Measurements from ENCODE around the gene FHIP1B. TPM values are rescaled to one million over a fixed set of nuclear protein-coding genes. Genes with fewer than 3 reads are reported as not detected.

FHIP1B gene
- total RNA-seq, 2 experiments from 2014 or later: 20.1 to 21.2 TPM

- H3K79me2 ChIP-seq (ENCODE audit: insufficient read depth, low read depth, low read length): no peaks in the 10 kb centered on the region
- no peak overlapping the region for H3K4me2 ChIP-seq (ENCODE audit: low read length)
- no peak overlapping the region for H3K4me3 ChIP-seq (ENCODE audit: low read depth, low read length, poor library complexity, severe bottlenecking)
- POLR2A ChIA-PET: interaction anchor here (0.5 to 0.8 kb wide), 2 partner anchors 16 to 152 kb away, joined by 3 read pairs; no protein-coding TSS in a partner anchor
- intact Hi-C loops (cut with micrococcal nuclease; ENCODE audit: unreplicated experiment): no loop called here
- H3K9me2 ChIP-seq (ENCODE audit: insufficient read depth, low read length): no peaks in the 10 kb centered on the region
- no peaks in the 10 kb centered on the region for H4K20me1 ChIP-seq (ENCODE audit: insufficient read depth, low read length)
- DNase-seq (ENCODE audit: low spot score): no peak
- CTCF ChIA-PET (ENCODE audit: unreplicated experiment): no interaction called here
- no peaks in the 10 kb centered on the region for H3K36me3 ChIP-seq (ENCODE audit: insufficient read depth, low read length)
- TF ChIP-seq, protein P1, sequence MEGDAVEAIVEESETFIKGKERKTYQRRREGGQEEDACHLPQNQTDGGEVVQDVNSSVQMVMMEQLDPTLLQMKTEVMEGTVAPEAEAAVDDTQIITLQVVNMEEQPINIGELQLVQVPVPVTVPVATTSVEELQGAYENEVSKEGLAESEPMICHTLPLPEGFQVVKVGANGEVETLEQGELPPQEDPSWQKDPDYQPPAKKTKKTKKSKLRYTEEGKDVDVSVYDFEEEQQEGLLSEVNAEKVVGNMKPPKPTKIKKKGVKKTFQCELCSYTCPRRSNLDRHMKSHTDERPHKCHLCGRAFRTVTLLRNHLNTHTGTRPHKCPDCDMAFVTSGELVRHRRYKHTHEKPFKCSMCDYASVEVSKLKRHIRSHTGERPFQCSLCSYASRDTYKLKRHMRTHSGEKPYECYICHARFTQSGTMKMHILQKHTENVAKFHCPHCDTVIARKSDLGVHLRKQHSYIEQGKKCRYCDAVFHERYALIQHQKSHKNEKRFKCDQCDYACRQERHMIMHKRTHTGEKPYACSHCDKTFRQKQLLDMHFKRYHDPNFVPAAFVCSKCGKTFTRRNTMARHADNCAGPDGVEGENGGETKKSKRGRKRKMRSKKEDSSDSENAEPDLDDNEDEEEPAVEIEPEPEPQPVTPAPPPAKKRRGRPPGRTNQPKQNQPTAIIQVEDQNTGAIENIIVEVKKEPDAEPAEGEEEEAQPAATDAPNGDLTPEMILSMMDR (conservative IDR thresholded peaks at IDR 0.05; ENCODE audit: low read length): no peak
- TF ChIP-seq EZH2phosphoT487 (IDR thresholded peaks at IDR 0.05; ENCODE audit: borderline replicate concordance, low read depth, low read length): no peak
- no peaks in the 10 kb centered on the region for H3K4me1 ChIP-seq (ENCODE audit: insufficient read depth, low read length, poor library complexity, severe bottlenecking)
- no TSS peak for BruUV-seq (replicated peaks)
- no peak overlapping the region for H2AFZ ChIP-seq (ENCODE audit: low read length)
- no peaks in the 10 kb centered on the region for H3K9me3 ChIP-seq (ENCODE audit: low read length)
- no peak overlapping the region for H3K27ac ChIP-seq (ENCODE audit: low read depth, low read length, poor library complexity, severe bottlenecking)
These were observed 36.8 kb downstream of the FHIP1B start for GRCh38 chr11:6197466-6198200.

GRCh38 chr11:6196396-6196795 lies 38.0 kb downstream of the FHIP1B start:
- no peaks in the 10 kb centered on the region for H3K36me3 ChIP-seq (ENCODE audit: insufficient read depth, low read length)
- H3K79me2 ChIP-seq (ENCODE audit: insufficient read depth, low read depth, low read length): no peaks in the 10 kb centered on the region
- no peaks in the 10 kb centered on the region for H3K9me3 ChIP-seq (ENCODE audit: low read length)
- H3K9me2 ChIP-seq (ENCODE audit: insufficient read depth, low read length): no peaks in the 10 kb centered on the region
- no peak overlapping the region for H3K4me2 ChIP-seq (ENCODE audit: low read length)
- H3K4me3 ChIP-seq (ENCODE audit: low read depth, low read length, poor library complexity, severe bottlenecking): no peak overlapping the region
- TF ChIP-seq, protein P1 (conservative IDR thresholded peaks at IDR 0.05; ENCODE audit: low read length): no peak
- no peak for TF ChIP-seq EZH2phosphoT487 (IDR thresholded peaks at IDR 0.05; ENCODE audit: borderline replicate concordance, low read depth, low read length)
- DNase-seq (ENCODE audit: low spot score): no peak
- BruUV-seq (replicated peaks): no TSS peak
- no peak overlapping the region for H3K27ac ChIP-seq (ENCODE audit: low read depth, low read length, poor library complexity, severe bottlenecking)
- ChIA-PET CTCF (ENCODE audit: unreplicated experiment) (no interaction called here), POLR2A (interaction anchor here (0.6 kb wide), 1 partner anchor 121 kb away, joined by 3 read pairs; no protein-coding TSS in a partner anchor)
- no peaks in the 10 kb centered on the region for H4K20me1 ChIP-seq (ENCODE audit: insufficient read depth, low read length)
- intact Hi-C loops (cut with micrococcal nuclease; ENCODE audit: unreplicated experiment): no loop called here
- H2AFZ ChIP-seq (ENCODE audit: low read length): no peak overlapping the region
- H3K4me1 ChIP-seq (ENCODE audit: insufficient read depth, low read length, poor library complexity, severe bottlenecking): no peaks in the 10 kb centered on the region

DNA sequence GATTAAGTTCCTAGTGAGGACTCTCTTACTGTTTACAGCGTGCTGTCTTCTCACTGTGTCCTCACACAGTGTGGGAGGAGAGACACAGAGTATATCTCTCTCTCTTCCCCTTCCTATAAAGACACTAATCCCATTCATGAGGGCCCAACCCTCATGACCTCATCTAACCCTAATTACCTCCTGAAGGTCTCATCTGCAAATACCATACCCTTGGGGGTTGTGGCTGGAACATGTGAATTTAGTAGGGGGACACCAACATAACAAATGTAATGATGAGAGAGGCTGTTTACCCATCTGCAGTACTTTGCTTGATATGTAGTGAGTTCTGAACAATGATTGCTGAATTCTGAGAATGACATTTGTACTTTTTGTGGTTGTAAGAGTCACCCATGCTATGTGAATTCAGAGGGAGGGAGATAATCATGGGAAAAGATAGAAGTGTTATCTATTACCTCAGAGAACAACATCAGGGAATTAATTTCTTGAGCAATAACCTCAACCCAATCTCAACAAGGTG lies 40.3 kb downstream of the FHIP1B start:
- intact Hi-C loops (cut with micrococcal nuclease; ENCODE audit: unreplicated experiment): no loop called here
- no peaks in the 10 kb centered on the region for H3K4me1 ChIP-seq (ENCODE audit: insufficient read depth, low read length, poor library complexity, severe bottlenecking)
- no peaks in the 10 kb centered on the region for H3K9me2 ChIP-seq (ENCODE audit: insufficient read depth, low read length)
- H3K4me3 ChIP-seq (ENCODE audit: low read depth, low read length, poor library complexity, severe bottlenecking): no peak overlapping the region
- H3K27ac ChIP-seq (ENCODE audit: low read depth, low read length, poor library complexity, severe bottlenecking): no peak overlapping the region
- no peaks in the 10 kb centered on the region for H4K20me1 ChIP-seq (ENCODE audit: insufficient read depth, low read length)
- H2AFZ ChIP-seq (ENCODE audit: low read length): no peak overlapping the region
- H3K79me2 ChIP-seq (ENCODE audit: insufficient read depth, low read depth, low read length): no peaks in the 10 kb centered on the region
- no peaks in the 10 kb centered on the region for H3K9me3 ChIP-seq (ENCODE audit: low read length)
- DNase-seq (ENCODE audit: low spot score): no peak
- TF ChIP-seq, protein P1 (conservative IDR thresholded peaks at IDR 0.05; ENCODE audit: low read length): no peak
- TF ChIP-seq EZH2phosphoT487 (IDR thresholded peaks at IDR 0.05; ENCODE audit: borderline replicate concordance, low read depth, low read length): no peak
- H3K4me2 ChIP-seq (ENCODE audit: low read length): no peak overlapping the region
- ChIA-PET CTCF (ENCODE audit: unreplicated experiment) (no interaction called here), POLR2A (no interaction called here)
- BruUV-seq (replicated peaks): no TSS peak
- no peaks in the 10 kb centered on the region for H3K36me3 ChIP-seq (ENCODE audit: insufficient read depth, low read length)
